LNCaP clone FGC (cell line): ENCODE data around the gene TXNRD1.
"Not testable (repeated sequence)": the region's sequence is repeated elsewhere in the genome, so short reads cannot be mapped to it uniquely, and the experiment has no call there.

Source experiments
- DNase-seq: peaks from one replicate; pipeline ENCODE4 v3.0.0-alpha.2; 2011; ENCODE audit warnings: low read depth
- H3K4me3 ChIP-seq: 2 replicates; pipeline ENCODE4 v1.5.1; 2011; ENCODE audit warnings: mild to moderate bottlenecking, low read depth, low read length, control low read depth
- CTCF ChIP-seq: IDR thresholded peaks from 2 replicates; pipeline ENCODE4 v1.5.1; 2012; ENCODE audit warnings: mild to moderate bottlenecking; ENCODE audit not compliant: control insufficient read depth, insufficient read depth; ENCODE audit errors: extremely low read depth

TXNRD1 gene

DNA sequence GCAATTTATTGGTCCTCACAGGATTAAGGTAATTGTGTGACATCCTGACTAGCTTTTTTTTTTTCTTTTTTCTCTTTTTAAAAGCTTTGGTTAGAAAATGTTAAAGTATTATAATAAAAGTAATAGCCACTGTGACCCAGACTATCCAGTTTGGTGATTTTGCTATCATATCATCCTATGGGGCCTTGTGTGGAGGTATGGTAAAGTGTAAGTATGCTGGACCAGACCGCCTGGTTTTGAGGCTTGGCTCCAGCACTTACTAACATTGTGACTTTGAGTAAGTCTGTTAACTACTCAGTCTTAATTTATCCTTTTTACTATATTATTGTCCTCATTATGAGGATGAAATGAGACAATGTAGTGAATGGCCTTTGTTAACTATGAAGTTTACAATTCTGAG lies 103.4 kb downstream of the TXNRD1 start:
- no peak overlapping the region for H3K4me3 ChIP-seq
- no peak for DNase-seq
- TF ChIP-seq CTCF: no peak

GRCh38 chr12:104319918-104320626 lies 104.5 kb downstream of the TXNRD1 start:
- no peak for DNase-seq
- TF ChIP-seq CTCF: no peak
- H3K4me3 ChIP-seq: no peak overlapping the region

DNA sequence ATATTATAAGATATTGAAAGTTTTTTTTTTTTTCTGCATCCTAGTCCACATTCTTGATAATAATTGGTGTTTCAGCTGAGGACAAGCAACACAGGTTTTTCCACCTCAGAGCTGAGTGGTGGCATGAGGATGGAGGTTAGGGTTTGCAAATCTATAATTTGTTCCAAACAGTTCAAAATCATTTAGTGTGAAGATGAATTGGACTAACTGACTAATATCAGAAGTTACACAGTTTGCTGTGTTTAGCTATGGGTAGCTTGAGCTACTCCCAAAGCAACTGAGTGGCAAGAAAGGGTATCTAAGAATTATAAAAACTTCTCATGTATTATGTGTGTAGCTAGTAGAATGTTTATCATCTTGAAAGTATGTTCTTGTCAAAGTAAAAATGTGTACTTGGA lies 105.0 kb downstream of the TXNRD1 start:
- no peak for DNase-seq
- H3K4me3 ChIP-seq: no peak overlapping the region
- no peak for TF ChIP-seq CTCF

GRCh38 chr12:104321949-104322348 lies 106.4 kb downstream of the TXNRD1 start:
- DNase-seq: no peak
- no peak overlapping the region for H3K4me3 ChIP-seq
- TF ChIP-seq CTCF: no peak

DNA sequence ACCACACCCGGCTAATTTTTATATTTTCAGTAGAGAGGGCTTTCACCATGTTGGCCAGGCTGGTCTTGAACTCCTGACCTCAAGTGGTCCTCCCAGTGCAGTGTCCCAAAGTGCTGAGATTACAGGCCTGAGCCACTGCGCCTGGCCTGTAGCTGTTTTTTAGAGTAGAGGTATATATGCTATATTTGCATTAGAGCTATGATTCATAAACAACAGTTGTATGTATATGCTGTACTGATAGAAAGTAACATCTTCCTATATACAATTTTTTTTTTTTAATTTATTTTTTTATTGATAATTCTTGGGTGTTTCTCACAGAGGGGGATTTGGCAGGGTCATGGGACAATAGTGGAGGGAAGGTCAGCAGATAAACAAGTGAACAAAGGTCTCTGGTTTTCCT lies 107.0 kb downstream of the TXNRD1 start:
- not testable (repeated sequence) for DNase-seq, H3K4me3 ChIP-seq

DNA sequence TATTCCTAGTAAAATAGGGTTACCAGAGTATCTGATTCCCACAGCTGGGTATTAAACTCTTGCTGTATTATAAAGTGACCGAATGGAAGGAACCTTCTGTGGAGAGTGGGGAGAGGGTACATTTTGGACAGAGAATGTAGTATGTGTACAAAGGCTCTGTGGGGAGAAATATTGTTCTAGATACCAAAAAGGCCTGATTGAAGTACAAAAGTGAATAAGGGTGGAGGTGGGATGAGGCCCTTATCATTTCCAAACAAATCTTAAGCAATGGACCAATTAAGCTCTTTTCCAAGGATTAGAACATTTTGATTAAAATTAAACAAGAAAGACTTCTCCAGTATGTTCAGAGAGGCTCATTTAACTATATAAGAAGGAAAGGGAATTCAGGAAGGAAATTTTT lies 108.3 kb downstream of the TXNRD1 start:
- DNase-seq: no peak
- no peak overlapping the region for H3K4me3 ChIP-seq
- TF ChIP-seq CTCF: no peak

- DNase-seq, H3K4me3 ChIP-seq: not testable (repeated sequence)
Observed at GRCh38 chr12:104328278-104328677, 112.7 kb downstream of the TXNRD1 start.

- no peak overlapping the region for H3K4me3 ChIP-seq
- DNase-seq: no peak
- no peak for TF ChIP-seq CTCF
Observed at GRCh38 chr12:104328790-104329189, 113.2 kb downstream of the TXNRD1 start.
